ENCODE results near the gene JARID2. TPM values are rescaled to one million over a fixed set of nuclear protein-coding genes. Genes with fewer than 3 reads are reported as not detected.

The JARID2 gene
- total and polyA plus RNA-seq, 2 of the 13 experiments (the other 11 are each of a cell fraction or from before 2014, with no cell fraction given), result 7.5 to 10.3 TPM

- 97% methylated on average over 6 of the region's 6 CpGs for WGBS (ENCODE audit: low lambda C conversion rate)
- no peak for TF ChIP-seq NFIB (CRISPR knock-in tag; IDR thresholded peaks at IDR 0.05; ENCODE audit: borderline replicate concordance)
- TF ChIP-seq ZUFSP (CRISPR knock-in tag; IDR thresholded peaks at IDR 0.05; ENCODE audit: borderline replicate concordance), result no peak
- no peak for TF ChIP-seq EZH2 (conservative IDR thresholded peaks at IDR 0.05; ENCODE audit: low read depth, low read length)
- TF ChIP-seq ZNF33A (CRISPR knock-in tag; IDR thresholded peaks at IDR 0.05; ENCODE audit: borderline replicate concordance), result no peak
- no peak for TF ChIP-seq ZFP36 (IDR thresholded peaks at IDR 0.05; ENCODE audit: borderline replicate concordance, low read depth, low read length, partially characterized antibody)
- TF ChIP-seq ZNF543 (CRISPR knock-in tag; IDR thresholded peaks at IDR 0.05), result no peak
- no peak for TF ChIP-seq IRF2 (CRISPR knock-in tag; IDR thresholded peaks at IDR 0.05)
- TF ChIP-seq THAP8 (CRISPR knock-in tag; IDR thresholded peaks at IDR 0.05; ENCODE audit: borderline replicate concordance), result no peak
- no peak for TF ChIP-seq HOMEZ (CRISPR knock-in tag; IDR thresholded peaks at IDR 0.05; ENCODE audit: low read depth)
- TF ChIP-seq ZNF577 (CRISPR knock-in tag; IDR thresholded peaks at IDR 0.05; ENCODE audit: borderline replicate concordance, low read depth), result no peak
- TF ChIP-seq KIAA2018 (CRISPR knock-in tag; IDR thresholded peaks at IDR 0.05; ENCODE audit: borderline replicate concordance), result no peak
These were observed 42.0 kb downstream of the JARID2 start for GRCh38 chr6:15287670-15288375.

More at GRCh38 chr6:15287670-15288375, 42.0 kb downstream of the JARID2 start:
- no TSS peak for BruUV-seq (replicated peaks)
- no peak for DNase-seq (ENCODE audit: low spot score)
- CTCF ChIA-PET (ENCODE audit: low intra/inter-chr PET ratio, low total read pairs), result no interaction called here
- POLR2A ChIA-PET, result no interaction called here
- Histone ChIP-seq H3K9me3 (ENCODE audit: low read length) (no peaks in the 10 kb centered on the region), H3K4me1 (ENCODE audit: insufficient read depth, low read length) (peaks cover 46% of the 10 kb centered on the region), H3K79me2 (ENCODE audit: insufficient read depth, low read length) (peaks cover 46% of the 10 kb centered on the region), H3K4me2 (ENCODE audit: low read depth, low read length) (no peak overlapping the region), H4K20me1 (ENCODE audit: insufficient read depth, low read length) (peaks cover 17% of the 10 kb centered on the region; the same call in 1 of the 2 replicates), H3K27ac (ENCODE audit: extremely low read length, insufficient read depth, low read length) (no peak overlapping the region), H2AFZ (ENCODE audit: low read length) (no peak overlapping the region), H3K36me3 (replicated peaks in 1 of 2; ENCODE audit: control insufficient read depth in 1 of 2, insufficient read depth in 2 of 2, low read length in 2 of 2) (no peaks in the 10 kb centered on the region), H3K27me3 (ENCODE audit: control insufficient read depth in 1 of 2, insufficient read depth in 2 of 2, low read length in 2 of 2) (no peaks in the 10 kb centered on the region), H3K9ac (ENCODE audit: insufficient read depth, low read depth, low read length) (no peak overlapping the region), H3K4me3 (replicated peaks in 1 of 3; ENCODE audit: insufficient read depth in 1 of 3, low read depth in 2 of 3, low read length in 3 of 3) (no peak overlapping the region)
- in situ Hi-C loops (cut with HindIII; ENCODE audit: extremely low pct_ligation_motif_present, low pct_unique_long_range_greater_than_20kb), result no loop called here
- intact Hi-C loops (cut with micrococcal nuclease; ENCODE audit: unreplicated experiment), result no loop called here
- no peak for FAIRE-seq
- no peak for ATAC-seq

Measured in HepG2 (cell line).